HepG2 (cell line): ENCODE results near the gene AGAP1. TPM values are rescaled to one million over a fixed set of nuclear protein-coding genes. Genes with fewer than 3 reads are reported as not detected.

Source experiments
- ATAC-seq: fragments of 200-7000 bp; cut with Tn5 transposase; 3 replicates; pipeline ENCODE4 v1.9.1; 2020; ENCODE audit warnings: mild to moderate bottlenecking, moderate library complexity
- BruUV-seq: library from RNA; stranded (reverse); fragments of 400-500 nt; replicated peaks from 2 replicates; lab custom pipeline; 2021; lab: Mats Ljungman, UMichigan
- CTCF ChIA-PET: fragments of 300-600 bp; formaldehyde crosslinking; extraction: SDS; loops from one replicate; lab custom pipeline; 2021; ENCODE audit warnings: low total read pairs, inconsistent platforms, low intra/inter-chr PET ratio; lab: Yijun Ruan, JAX
- POLR2A ChIA-PET: fragments of 350-600 bp; sonication (Branson Sonifier 250); formaldehyde crosslinking; loops from one replicate; lab custom pipeline; 2020; ENCODE audit warnings: antibody characterized with exemption, inconsistent platforms; lab: Yijun Ruan, JAX
- DNase-seq: peaks from one replicate; pipeline ENCODE4 v3.0.0-alpha.2; 2015; ENCODE audit warnings: low spot score
- FAIRE-seq: peaks from 3 replicates; lab custom pipeline; 2011; peaks lifted over from hg19 to GRCh38; lab: Jason Lieb, UNC
- H2AFZ ChIP-seq: one replicate; pipeline ENCODE4 v1.6.1; 2011; ENCODE audit warnings: low read length, inconsistent platforms
- H3K27ac ChIP-seq: fragments of 300-600 bp; 3 replicates; pipeline ENCODE4 v1.8.0; 2011; ENCODE audit warnings: mixed run types, mild to moderate bottlenecking, mixed read lengths, low read length, inconsistent platforms; ENCODE audit not compliant: insufficient read depth; ENCODE audit errors: extremely low read length
- H3K27me3 ChIP-seq, 2 experiments: fragments of 200-600 bp in 1 of 2; 2 replicates in 1 of 2; 3 replicates in 1 of 2; pipeline versions ENCODE4 v1.6.0 to v1.8.0; 2011; ENCODE audit warnings: low read length in 2 of 2, mild to moderate bottlenecking in 2 of 2, moderate library complexity in 2 of 2, inconsistent platforms in 1 of 2; ENCODE audit not compliant: insufficient read depth in 2 of 2, control insufficient read depth in 1 of 2
- H3K36me3 ChIP-seq, 2 experiments: fragments of 200-600 bp in 1 of 2; replicated peaks in 1 of 2; 2 replicates in 1 of 2; 3 replicates in 1 of 2; pipeline versions ENCODE4 v1.5.1 to v1.8.0; 2011; ENCODE audit warnings: low read length in 2 of 2, inconsistent platforms in 1 of 2; ENCODE audit not compliant: insufficient read depth in 2 of 2, control insufficient read depth in 1 of 2
- H3K4me1 ChIP-seq: 2 replicates; pipeline ENCODE4 v1.5.1; 2012; ENCODE audit warnings: low read length, inconsistent platforms; ENCODE audit not compliant: insufficient read depth
- H3K4me2 ChIP-seq: 2 replicates; pipeline ENCODE4 v1.6.0; 2011; ENCODE audit warnings: low read depth, low read length, inconsistent platforms
- H3K4me3 ChIP-seq, 3 experiments: fragments of 200-600 bp in 1 of 3; sonication (generic), shearing (Covaris generic) in 1 of 3; replicated peaks in 1 of 3; 2 replicates each; pipeline ENCODE4 v1.5.1; 2011 to 2016; ENCODE audit warnings: low read length in 3 of 3, inconsistent platforms in 2 of 3, low read depth in 2 of 3, mild to moderate bottlenecking in 2 of 3, control low read depth in 1 of 3, mixed read lengths in 1 of 3; ENCODE audit not compliant: insufficient read depth in 1 of 3
- H3K79me2 ChIP-seq: one replicate; pipeline ENCODE4 v1.6.1; 2011; ENCODE audit warnings: low read length, inconsistent platforms; ENCODE audit not compliant: insufficient read depth
- H3K9ac ChIP-seq: 2 replicates; pipeline ENCODE4 v1.6.0; 2011; ENCODE audit warnings: mild to moderate bottlenecking, low read depth, low read length, inconsistent platforms; ENCODE audit not compliant: insufficient read depth
- H3K9me3 ChIP-seq: 2 replicates; pipeline ENCODE4 v1.5.1; 2012; ENCODE audit warnings: mild to moderate bottlenecking, low read length
- H4K20me1 ChIP-seq: 2 replicates; pipeline ENCODE4 v1.6.0; 2011; ENCODE audit warnings: inconsistent platforms, mild to moderate bottlenecking, low read length, moderate library complexity; ENCODE audit not compliant: insufficient read depth
- KLF6 ChIP-seq: IDR thresholded peaks from 2 replicates; pipeline ENCODE4 v1.8.0; 2016; ENCODE audit warnings: missing biosample characterization, missing genetic modification reagents
- SNAI1 ChIP-seq: sonication (generic); formaldehyde crosslinking; IDR thresholded peaks from 2 replicates; pipeline ENCODE4 v1.5.0; 2020; ENCODE audit warnings: mild to moderate bottlenecking, missing genetic modification reagents, borderline replicate concordance
- TOE1 ChIP-seq: sonication (generic); formaldehyde crosslinking; IDR thresholded peaks from 2 replicates; pipeline ENCODE4 v1.4.0; 2020; ENCODE audit warnings: mild to moderate bottlenecking, missing genetic modification reagents
- WGBS: methylation state at CpG from one replicate; pipeline ENCODE4 v1.1.6; 2017; ENCODE audit warnings: low lambda C conversion rate; 5-methylcytosine and 5-hydroxymethylcytosine counted together
- in situ Hi-C: cut with HindIII; loops from 2 replicates; pipeline ENCODE4 v1.10.0; 2017; ENCODE audit warnings: low pct_unique_long_range_greater_than_20kb; ENCODE audit not compliant: extremely low pct_ligation_motif_present
- intact Hi-C: fragments of 100-400 bp; cut with micrococcal nuclease; formaldehyde crosslinking; loops from one replicate; pipeline ENCODE4 v1.10.0; 2022; ENCODE audit not compliant: unreplicated experiment
- polyA plus RNA-seq, 8 experiments: library from polyadenylated mRNA; depleted of rRNA in 3 of 8; stranded (reverse) in 7 of 8; unstranded in 1 of 8; fragments of >200 nt; fragmentation: Illumina TruSeq in 4 of 8; extraction: Trizol in 4 of 8; gene quantifications; 2 replicates each; pipeline versions ENCODE4 v1.2.1 to v1.2.3, GENCODE V29; 2011 to 2016; ENCODE audit warnings: low read depth in 4 of 8, missing spikeins in 1 of 8, mixed read lengths in 1 of 8; ENCODE audit not compliant: insufficient read depth in 1 of 8
- total RNA-seq, 5 experiments: library from RNA; depleted of rRNA; stranded (reverse); fragments of >200 nt; fragmentation: Illumina TruSeq; extraction: Trizol; gene quantifications; 2 replicates each; pipeline ENCODE4 v1.2.3, GENCODE V29; 2016; ENCODE audit warnings: low read depth in 1 of 5
- TF ChIP-seq, protein P1 (sequence below): fragments of 450-650 bp; IDR thresholded peaks from 2 replicates; pipeline ENCODE4 v1.6.1; 2016
- TF ChIP-seq, protein P2 (sequence below), 2 experiments: IDR thresholded peaks; 2 replicates each; pipeline ENCODE4 v1.6.1; 2011 to 2012; ENCODE audit warnings: low read length in 2 of 2, borderline replicate concordance in 1 of 2, low read depth in 1 of 2, mild to moderate bottlenecking in 1 of 2, moderate library complexity in 1 of 2

Gene AGAP1
- total and polyA plus RNA-seq, 2 of the 13 experiments (the other 11 are each of a cell fraction or from before 2014, with no cell fraction given), result 21.2 to 32.7 TPM

DNA sequence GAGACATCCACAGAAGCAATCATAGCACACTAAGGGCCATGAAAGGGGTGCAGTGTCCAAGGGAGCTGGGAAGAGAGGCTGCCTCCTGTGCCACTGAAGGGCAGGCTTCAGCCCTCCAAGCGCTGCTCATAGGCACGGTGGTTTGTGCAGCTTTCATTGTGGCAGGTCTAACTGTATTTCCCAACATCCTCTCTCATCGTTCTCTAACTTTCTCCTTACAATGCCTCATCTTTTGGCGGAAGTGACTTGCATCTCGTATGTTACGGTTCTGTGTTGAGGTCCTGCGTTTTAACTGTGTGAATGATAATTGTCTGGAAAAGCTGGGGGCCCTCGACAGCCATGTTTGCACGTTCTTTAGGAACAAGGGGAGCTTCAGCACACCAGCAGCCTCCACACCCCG is 460.4 kb downstream of the AGAP1 start (continued):
- no peak for TF ChIP-seq SNAI1 (CRISPR knock-in tag)

DNA sequence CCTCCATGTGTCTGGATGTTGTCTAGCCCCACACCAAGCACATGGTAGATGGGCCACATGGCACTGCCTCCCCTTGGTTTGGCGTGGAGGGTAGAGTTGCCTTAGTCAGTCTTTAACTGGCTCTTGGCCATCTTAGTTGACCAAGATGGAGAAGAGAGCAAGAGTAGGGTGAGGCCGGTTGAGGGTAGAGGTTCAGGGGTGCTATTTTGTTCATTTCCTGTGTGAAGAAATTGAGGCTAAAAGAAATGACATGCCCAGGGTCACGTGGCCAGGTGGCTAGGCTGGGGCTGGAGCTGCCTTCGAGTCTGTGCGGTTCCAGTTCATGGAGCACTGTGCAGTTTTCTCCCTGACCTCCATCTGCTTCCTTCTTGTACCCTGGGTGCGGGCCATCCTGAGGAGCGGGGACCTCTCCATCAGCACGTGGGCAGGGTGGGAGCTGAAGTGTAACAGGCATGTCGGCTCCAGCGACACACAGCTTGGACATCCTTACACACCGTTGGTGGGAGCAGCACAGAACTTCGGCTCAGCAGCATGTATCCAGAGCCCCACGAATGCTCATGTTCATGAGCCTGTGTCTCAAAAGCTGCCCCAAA is 461.1 kb downstream of the AGAP1 start:
- DNase-seq, result no peak
- intact Hi-C loops (no loop called here), in situ Hi-C loops (no loop called here)
- Histone ChIP-seq H3K9ac (no peak overlapping the region), H3K36me3 (peaks cover 5 to 23% of the 10 kb centered on the region in 2 experiments; a peak in 3 of 5 replicates), H2AFZ (no peak overlapping the region), H3K27ac (no peak overlapping the region), H3K4me3 (no peak overlapping the region), H4K20me1 (no peaks in the 10 kb centered on the region), H3K9me3 (no peaks in the 10 kb centered on the region), H3K4me1 (no peaks in the 10 kb centered on the region), H3K27me3 (no peaks in the 10 kb centered on the region), H3K4me2 (no peak overlapping the region), H3K79me2 (no peaks in the 10 kb centered on the region)
- BruUV-seq, result no TSS peak
- no peak for TF ChIP-seq KLF6
- TF ChIP-seq, protein P1, sequence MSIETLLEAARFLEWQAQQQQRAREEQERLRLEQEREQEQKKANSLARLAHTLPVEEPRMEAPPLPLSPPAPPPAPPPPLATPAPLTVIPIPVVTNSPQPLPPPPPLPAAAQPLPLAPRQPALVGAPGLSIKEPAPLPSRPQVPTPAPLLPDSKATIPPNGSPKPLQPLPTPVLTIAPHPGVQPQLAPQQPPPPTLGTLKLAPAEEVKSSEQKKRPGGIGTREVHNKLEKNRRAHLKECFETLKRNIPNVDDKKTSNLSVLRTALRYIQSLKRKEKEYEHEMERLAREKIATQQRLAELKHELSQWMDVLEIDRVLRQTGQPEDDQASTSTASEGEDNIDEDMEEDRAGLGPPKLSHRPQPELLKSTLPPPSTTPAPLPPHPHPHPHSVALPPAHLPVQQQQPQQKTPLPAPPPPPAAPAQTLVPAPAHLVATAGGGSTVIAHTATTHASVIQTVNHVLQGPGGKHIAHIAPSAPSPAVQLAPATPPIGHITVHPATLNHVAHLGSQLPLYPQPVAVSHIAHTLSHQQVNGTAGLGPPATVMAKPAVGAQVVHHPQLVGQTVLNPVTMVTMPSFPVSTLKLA, result peak; percentile 29; the same call in 1 of the 2 replicates
- WGBS, result 97% methylated on average over 13 of the region's 13 CpGs
- ChIA-PET POLR2A (no interaction called here), CTCF (no interaction called here)
- ATAC-seq, result no peak
- FAIRE-seq, result no peak

DNA sequence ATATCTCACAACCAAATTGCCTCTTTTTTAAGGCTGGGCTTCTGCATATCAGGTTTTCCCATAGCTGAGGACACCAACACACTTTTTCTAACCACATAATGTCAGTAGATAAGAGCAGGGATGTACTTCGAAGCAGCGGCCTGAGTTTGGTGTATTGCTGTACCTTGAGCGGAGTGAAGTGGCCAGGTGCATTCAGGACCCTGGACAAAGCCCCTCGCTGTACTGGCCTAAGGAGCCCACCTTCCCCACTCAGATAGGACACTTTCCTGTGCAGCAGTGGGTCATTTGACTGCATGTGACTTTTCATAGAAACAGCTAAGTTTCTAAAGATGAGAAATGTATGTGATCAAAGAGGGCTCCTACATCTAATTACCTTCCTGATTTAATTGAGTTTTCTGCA is 461.8 kb downstream of the AGAP1 start:
- intact Hi-C loops, result no loop called here

More for the DNA sequence above, 461.8 kb downstream of the AGAP1 start:
- in situ Hi-C loops, result no loop called here
- Histone ChIP-seq H3K79me2 (no peaks in the 10 kb centered on the region), H3K4me3 (no peak overlapping the region), H3K9ac (no peak overlapping the region), H3K9me3 (no peaks in the 10 kb centered on the region), H3K4me2 (no peak overlapping the region), H3K27me3 (no peaks in the 10 kb centered on the region), H3K27ac (no peak overlapping the region), H2AFZ (no peak overlapping the region), H3K36me3 (peaks cover 5 to 27% of the 10 kb centered on the region in 2 experiments; a peak in 3 of 5 replicates), H3K4me1 (no peaks in the 10 kb centered on the region), H4K20me1 (no peaks in the 10 kb centered on the region)
- ChIA-PET POLR2A (no interaction called here), CTCF (no interaction called here)
- no peak for FAIRE-seq
- no peak for ATAC-seq
- 97% methylated on average over 4 of the region's 4 CpGs for WGBS
- no TSS peak for BruUV-seq
- no peak for DNase-seq
- TF ChIP-seq, protein P2, sequence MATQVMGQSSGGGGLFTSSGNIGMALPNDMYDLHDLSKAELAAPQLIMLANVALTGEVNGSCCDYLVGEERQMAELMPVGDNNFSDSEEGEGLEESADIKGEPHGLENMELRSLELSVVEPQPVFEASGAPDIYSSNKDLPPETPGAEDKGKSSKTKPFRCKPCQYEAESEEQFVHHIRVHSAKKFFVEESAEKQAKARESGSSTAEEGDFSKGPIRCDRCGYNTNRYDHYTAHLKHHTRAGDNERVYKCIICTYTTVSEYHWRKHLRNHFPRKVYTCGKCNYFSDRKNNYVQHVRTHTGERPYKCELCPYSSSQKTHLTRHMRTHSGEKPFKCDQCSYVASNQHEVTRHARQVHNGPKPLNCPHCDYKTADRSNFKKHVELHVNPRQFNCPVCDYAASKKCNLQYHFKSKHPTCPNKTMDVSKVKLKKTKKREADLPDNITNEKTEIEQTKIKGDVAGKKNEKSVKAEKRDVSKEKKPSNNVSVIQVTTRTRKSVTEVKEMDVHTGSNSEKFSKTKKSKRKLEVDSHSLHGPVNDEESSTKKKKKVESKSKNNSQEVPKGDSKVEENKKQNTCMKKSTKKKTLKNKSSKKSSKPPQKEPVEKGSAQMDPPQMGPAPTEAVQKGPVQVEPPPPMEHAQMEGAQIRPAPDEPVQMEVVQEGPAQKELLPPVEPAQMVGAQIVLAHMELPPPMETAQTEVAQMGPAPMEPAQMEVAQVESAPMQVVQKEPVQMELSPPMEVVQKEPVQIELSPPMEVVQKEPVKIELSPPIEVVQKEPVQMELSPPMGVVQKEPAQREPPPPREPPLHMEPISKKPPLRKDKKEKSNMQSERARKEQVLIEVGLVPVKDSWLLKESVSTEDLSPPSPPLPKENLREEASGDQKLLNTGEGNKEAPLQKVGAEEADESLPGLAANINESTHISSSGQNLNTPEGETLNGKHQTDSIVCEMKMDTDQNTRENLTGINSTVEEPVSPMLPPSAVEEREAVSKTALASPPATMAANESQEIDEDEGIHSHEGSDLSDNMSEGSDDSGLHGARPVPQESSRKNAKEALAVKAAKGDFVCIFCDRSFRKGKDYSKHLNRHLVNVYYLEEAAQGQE (IDR thresholded peaks at IDR 0.05; ENCODE audit: borderline replicate concordance in 1 of 2, low read depth in 1 of 2, low read length in 2 of 2), result peak; percentile 4 to 56; a peak in 3 of 4 replicates
- no peak for TF ChIP-seq TOE1 (CRISPR knock-in tag)
